ENCODE results near the gene GADD45GIP1.

GADD45GIP1 gene

GRCh38 chr19:13004273-13004672 is 47.2 kb upstream of the GADD45GIP1 start:
- Histone ChIP-seq H3K27ac (ENCODE audit: low read depth, low read length, poor library complexity, severe bottlenecking) (no peak overlapping the region), H3K4me3 (ENCODE audit: low read depth, low read length, poor library complexity, severe bottlenecking) (no peak overlapping the region), H3K4me2 (ENCODE audit: low read length) (no peak overlapping the region), H3K9ac (ENCODE audit: low read length) (no peak overlapping the region), H3K9me3 (ENCODE audit: low read length) (no peaks in the 10 kb centered on the region), H3K79me2 (ENCODE audit: insufficient read depth, low read length) (no peaks in the 10 kb centered on the region), H3K36me3 (ENCODE audit: insufficient read depth, low read length) (no peaks in the 10 kb centered on the region), H3F3A (ENCODE audit: insufficient read depth, low read length) (no peaks in the 10 kb centered on the region), H2AFZ (ENCODE audit: low read length) (no peak overlapping the region), H3K27me3 (ENCODE audit: insufficient read depth, low read length) (peaks cover 9% of the 10 kb centered on the region; the same call in 1 of the 2 replicates), H3K9me2 (ENCODE audit: low read depth, low read length) (no peaks in the 10 kb centered on the region), H4K20me1 (ENCODE audit: insufficient read depth, low read length) (no peaks in the 10 kb centered on the region), H3K4me1 (ENCODE audit: insufficient read depth, low read length, severe bottlenecking) (no peaks in the 10 kb centered on the region)
- TF ChIP-seq, protein P1, sequence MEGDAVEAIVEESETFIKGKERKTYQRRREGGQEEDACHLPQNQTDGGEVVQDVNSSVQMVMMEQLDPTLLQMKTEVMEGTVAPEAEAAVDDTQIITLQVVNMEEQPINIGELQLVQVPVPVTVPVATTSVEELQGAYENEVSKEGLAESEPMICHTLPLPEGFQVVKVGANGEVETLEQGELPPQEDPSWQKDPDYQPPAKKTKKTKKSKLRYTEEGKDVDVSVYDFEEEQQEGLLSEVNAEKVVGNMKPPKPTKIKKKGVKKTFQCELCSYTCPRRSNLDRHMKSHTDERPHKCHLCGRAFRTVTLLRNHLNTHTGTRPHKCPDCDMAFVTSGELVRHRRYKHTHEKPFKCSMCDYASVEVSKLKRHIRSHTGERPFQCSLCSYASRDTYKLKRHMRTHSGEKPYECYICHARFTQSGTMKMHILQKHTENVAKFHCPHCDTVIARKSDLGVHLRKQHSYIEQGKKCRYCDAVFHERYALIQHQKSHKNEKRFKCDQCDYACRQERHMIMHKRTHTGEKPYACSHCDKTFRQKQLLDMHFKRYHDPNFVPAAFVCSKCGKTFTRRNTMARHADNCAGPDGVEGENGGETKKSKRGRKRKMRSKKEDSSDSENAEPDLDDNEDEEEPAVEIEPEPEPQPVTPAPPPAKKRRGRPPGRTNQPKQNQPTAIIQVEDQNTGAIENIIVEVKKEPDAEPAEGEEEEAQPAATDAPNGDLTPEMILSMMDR (IDR thresholded peaks at IDR 0.05; ENCODE audit: low read length), result no peak
- TF ChIP-seq EZH2 (IDR thresholded peaks at IDR 0.05; ENCODE audit: borderline replicate concordance, low read length), result no peak

- Histone ChIP-seq H3F3A (ENCODE audit: insufficient read depth, low read length) (no peaks in the 10 kb centered on the region), H3K9me2 (ENCODE audit: low read depth, low read length) (no peaks in the 10 kb centered on the region), H3K9me3 (ENCODE audit: low read length) (no peaks in the 10 kb centered on the region), H3K27ac (ENCODE audit: low read depth, low read length, poor library complexity, severe bottlenecking) (no peak overlapping the region), H3K79me2 (ENCODE audit: insufficient read depth, low read length) (no peaks in the 10 kb centered on the region), H3K36me3 (ENCODE audit: insufficient read depth, low read length) (no peaks in the 10 kb centered on the region), H3K4me1 (ENCODE audit: insufficient read depth, low read length, severe bottlenecking) (no peaks in the 10 kb centered on the region), H3K9ac (ENCODE audit: low read length) (no peak overlapping the region), H3K27me3 (ENCODE audit: insufficient read depth, low read length) (peaks cover 3% of the 10 kb centered on the region; the same call in 1 of the 2 replicates), H3K4me3 (ENCODE audit: low read depth, low read length, poor library complexity, severe bottlenecking) (no peak overlapping the region), H3K4me2 (ENCODE audit: low read length) (no peak overlapping the region), H2AFZ (ENCODE audit: low read length) (no peak overlapping the region), H4K20me1 (ENCODE audit: insufficient read depth, low read length) (no peaks in the 10 kb centered on the region)
- TF ChIP-seq, protein P1 (IDR thresholded peaks at IDR 0.05; ENCODE audit: low read length), result no peak
- no peak for TF ChIP-seq EZH2 (IDR thresholded peaks at IDR 0.05; ENCODE audit: borderline replicate concordance, low read length)
Observed at GRCh38 chr19:13003081-13003480, 46.1 kb upstream of the GADD45GIP1 start.

GRCh38 chr19:13002166-13002898 is 45.3 kb upstream of the GADD45GIP1 start:
- Histone ChIP-seq H3K27ac (ENCODE audit: low read depth, low read length, poor library complexity, severe bottlenecking) (no peak overlapping the region), H2AFZ (ENCODE audit: low read length) (no peak overlapping the region), H3F3A (ENCODE audit: insufficient read depth, low read length) (no peaks in the 10 kb centered on the region), H3K36me3 (ENCODE audit: insufficient read depth, low read length) (no peaks in the 10 kb centered on the region), H4K20me1 (ENCODE audit: insufficient read depth, low read length) (no peaks in the 10 kb centered on the region), H3K9me2 (ENCODE audit: low read depth, low read length) (no peaks in the 10 kb centered on the region), H3K9ac (ENCODE audit: low read length) (no peak overlapping the region), H3K4me1 (ENCODE audit: insufficient read depth, low read length, severe bottlenecking) (no peaks in the 10 kb centered on the region), H3K79me2 (ENCODE audit: insufficient read depth, low read length) (no peaks in the 10 kb centered on the region), H3K4me2 (ENCODE audit: low read length) (no peak overlapping the region), H3K9me3 (ENCODE audit: low read length) (no peaks in the 10 kb centered on the region), H3K4me3 (ENCODE audit: low read depth, low read length, poor library complexity, severe bottlenecking) (no peak overlapping the region), H3K27me3 (ENCODE audit: insufficient read depth, low read length) (peaks cover 3% of the 10 kb centered on the region; the same call in 1 of the 2 replicates)
- TF ChIP-seq, protein P1 (IDR thresholded peaks at IDR 0.05; ENCODE audit: low read length), result no peak
- no peak for TF ChIP-seq EZH2 (IDR thresholded peaks at IDR 0.05; ENCODE audit: borderline replicate concordance, low read length)
